ENCODE results near the gene BBX. TPM values are rescaled to one million over a fixed set of nuclear protein-coding genes. Genes with fewer than 3 reads are reported as not detected.

The BBX gene
- total RNA-seq, 1 donor from 2014 or later = 45.8 TPM

- no peak for DNase-seq
Observed at GRCh38 chr3:107846279-107846852, 323.6 kb downstream of the BBX start.

- DNase-seq = no peak
Observed at GRCh38 chr3:107847791-107848190, 325.0 kb downstream of the BBX start.

GRCh38 chr3:107848351-107848915, 325.7 kb downstream of the BBX start:
- no peak for DNase-seq

GRCh38 chr3:107850681-107851080, 327.9 kb downstream of the BBX start:
- DNase-seq = no peak

- no peak for DNase-seq
Observed at GRCh38 chr3:107853821-107854220, 331.1 kb downstream of the BBX start.

- no peak for DNase-seq
Observed at GRCh38 chr3:107854733-107855132, 332.0 kb downstream of the BBX start.

- no peak for DNase-seq
Observed at GRCh38 chr3:107855710-107856109, 332.9 kb downstream of the BBX start.

- DNase-seq = no peak
Observed at GRCh38 chr3:107857854-107858253, 335.1 kb downstream of the BBX start.

GRCh38 chr3:107858876-107859275, 336.1 kb downstream of the BBX start:
- DNase-seq = no peak

Other genes with a start within 250 kb of the BBX start
- gene CCDC54, start 145.5 kb upstream of the BBX start, total RNA-seq = not detected

Data from skin of body (tissue), 2 donors.